Measurements from ENCODE around the gene KANTR.

DNA sequence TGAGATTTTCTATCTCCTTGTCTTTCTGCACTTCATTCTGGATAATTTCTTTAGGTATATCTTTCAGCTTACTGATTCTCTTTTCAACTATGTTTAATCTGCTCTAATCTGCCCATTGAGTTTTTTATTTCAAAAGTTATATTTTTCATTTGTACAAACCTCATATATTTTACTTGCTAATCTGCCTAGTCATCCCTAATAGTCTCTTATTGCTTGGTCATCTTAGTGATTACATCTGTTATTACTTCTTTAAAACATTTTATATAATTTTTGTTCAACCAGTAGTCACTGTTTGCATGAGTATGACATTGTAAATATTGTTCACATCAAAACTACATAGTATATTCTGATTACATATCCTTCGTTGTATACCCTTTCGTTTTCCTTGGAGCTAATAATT, 32.4 kb downstream of the KANTR start:
- TF ChIP-seq, protein P1, sequence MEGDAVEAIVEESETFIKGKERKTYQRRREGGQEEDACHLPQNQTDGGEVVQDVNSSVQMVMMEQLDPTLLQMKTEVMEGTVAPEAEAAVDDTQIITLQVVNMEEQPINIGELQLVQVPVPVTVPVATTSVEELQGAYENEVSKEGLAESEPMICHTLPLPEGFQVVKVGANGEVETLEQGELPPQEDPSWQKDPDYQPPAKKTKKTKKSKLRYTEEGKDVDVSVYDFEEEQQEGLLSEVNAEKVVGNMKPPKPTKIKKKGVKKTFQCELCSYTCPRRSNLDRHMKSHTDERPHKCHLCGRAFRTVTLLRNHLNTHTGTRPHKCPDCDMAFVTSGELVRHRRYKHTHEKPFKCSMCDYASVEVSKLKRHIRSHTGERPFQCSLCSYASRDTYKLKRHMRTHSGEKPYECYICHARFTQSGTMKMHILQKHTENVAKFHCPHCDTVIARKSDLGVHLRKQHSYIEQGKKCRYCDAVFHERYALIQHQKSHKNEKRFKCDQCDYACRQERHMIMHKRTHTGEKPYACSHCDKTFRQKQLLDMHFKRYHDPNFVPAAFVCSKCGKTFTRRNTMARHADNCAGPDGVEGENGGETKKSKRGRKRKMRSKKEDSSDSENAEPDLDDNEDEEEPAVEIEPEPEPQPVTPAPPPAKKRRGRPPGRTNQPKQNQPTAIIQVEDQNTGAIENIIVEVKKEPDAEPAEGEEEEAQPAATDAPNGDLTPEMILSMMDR (conservative IDR thresholded peaks at IDR 0.05; ENCODE audit: low read depth, low read length) = no peak
- TF ChIP-seq EZH2 (IDR thresholded peaks at IDR 0.05; ENCODE audit: low read length, unreplicated experiment) = no peak

All from PC-3 (cell line).